K562 (cell line): Measurements from ENCODE around the gene MYH15. TPM values are rescaled to one million over a fixed set of nuclear protein-coding genes. Genes with fewer than 3 reads are reported as not detected.

Experiments
- ATAC-seq: fragments of 200-7000 bp; cut with Tn5 transposase; 3 replicates; pipeline ENCODE4 v1.9.1; 2020; ENCODE audit warnings: moderate library complexity
- BruUV-seq: library from RNA; stranded (reverse); fragments of 400-500 nt; replicated peaks from 2 replicates; lab custom pipeline; 2021; lab: Mats Ljungman, UMichigan
- CTCF ChIA-PET: fragments of 300-600 bp; formaldehyde crosslinking; extraction: SDS; loops from one replicate; lab custom pipeline; 2021; ENCODE audit warnings: low intra/inter-chr PET ratio; lab: Yijun Ruan, JAX
- POLR2A ChIA-PET: fragments of 300-600, 350-650 bp; sonication (Branson Sonifier 250); formaldehyde crosslinking; extraction: SDS; loops from one replicate; lab custom pipeline; 2021; ENCODE audit warnings: antibody characterized with exemption, inconsistent platforms; lab: Yijun Ruan, JAX
- DNase-seq, 4 experiments: peaks; one replicate each; pipeline versions ENCODE4 v3.0.0 to v3.0.0-alpha.2; 2011 to 2018; ENCODE audit warnings: low spot score in 3 of 4, mixed read lengths in 3 of 4; ENCODE audit errors: extremely low read depth in 1 of 4
- FAIRE-seq: peaks from 2 replicates; lab custom pipeline; 2011; peaks lifted over from hg19 to GRCh38; lab: Jason Lieb, UNC
- H2AFZ ChIP-seq: 2 replicates; pipeline ENCODE4 v1.6.0; 2011; ENCODE audit warnings: low read depth, low read length, control low read depth, inconsistent platforms
- H3K27ac ChIP-seq: fragments of 200-600 bp; 3 replicates; pipeline ENCODE4 v1.8.0; 2011; ENCODE audit warnings: low read depth, mild to moderate bottlenecking, control low read depth, inconsistent platforms, low read length, moderate library complexity, mixed read lengths; ENCODE audit errors: extremely low read depth
- H3K27me3 ChIP-seq, 2 experiments: fragments of 300-600 bp in 1 of 2; 2 replicates in 1 of 2; 3 replicates in 1 of 2; pipeline versions ENCODE4 v1.6.0 to v1.8.0; 2011; ENCODE audit warnings: inconsistent platforms in 2 of 2, low read length in 2 of 2, mild to moderate bottlenecking in 1 of 2, mixed read lengths in 1 of 2, moderate library complexity in 1 of 2; ENCODE audit not compliant: control insufficient read depth in 2 of 2, insufficient read depth in 2 of 2
- H3K36me3 ChIP-seq: fragments of 300-600 bp; 3 replicates; pipeline ENCODE4 v1.8.0; 2011; ENCODE audit warnings: mild to moderate bottlenecking, low read length, inconsistent platforms; ENCODE audit not compliant: control insufficient read depth, insufficient read depth
- H3K4me1 ChIP-seq, 2 experiments: fragments of 200-600 bp in 1 of 2; replicated peaks in 1 of 2; 2 replicates in 1 of 2; 3 replicates in 1 of 2; pipeline versions ENCODE4 v1.5.1 to v1.8.0; 2011; ENCODE audit warnings: inconsistent platforms in 2 of 2, low read length in 2 of 2, mild to moderate bottlenecking in 1 of 2, mixed read lengths in 1 of 2, moderate library complexity in 1 of 2; ENCODE audit not compliant: control insufficient read depth in 2 of 2, insufficient read depth in 2 of 2
- H3K4me2 ChIP-seq: 2 replicates; pipeline ENCODE4 v1.6.1; 2011; ENCODE audit warnings: low read length, control low read depth, inconsistent platforms, mixed read lengths; ENCODE audit not compliant: insufficient read depth
- H3K4me3 ChIP-seq: fragments of 200-600 bp; sonication (generic), shearing (Covaris generic); 2 replicates; pipeline ENCODE4 v1.5.1; 2016; ENCODE audit warnings: control low read depth, inconsistent platforms
- H3K79me2 ChIP-seq: fragments of 200-600 bp; 3 replicates; pipeline ENCODE4 v1.8.0; 2011; ENCODE audit warnings: low read length, inconsistent platforms; ENCODE audit not compliant: control insufficient read depth, insufficient read depth
- H3K9ac ChIP-seq, 2 experiments: 2 replicates each; pipeline versions ENCODE4 v1.6.0 to v1.6.1; 2011; ENCODE audit warnings: low read depth in 2 of 2, low read length in 2 of 2, control low read depth in 1 of 2, inconsistent platforms in 1 of 2, mild to moderate bottlenecking in 1 of 2, mixed read lengths in 1 of 2; ENCODE audit not compliant: insufficient read depth in 1 of 2
- H3K9me1 ChIP-seq: one replicate; pipeline ENCODE4 v1.6.0; 2011; ENCODE audit warnings: inconsistent platforms, mild to moderate bottlenecking, low read length, moderate library complexity; ENCODE audit not compliant: control insufficient read depth, insufficient read depth
- H3K9me3 ChIP-seq: replicated peaks from 2 replicates; pipeline ENCODE4 v1.5.1; 2011; ENCODE audit warnings: low read depth, low read length, inconsistent platforms; ENCODE audit not compliant: control insufficient read depth, insufficient read depth
- H4K20me1 ChIP-seq: replicated peaks from 2 replicates; pipeline ENCODE4 v1.6.1; 2011; ENCODE audit warnings: low read length, inconsistent platforms, mixed read lengths; ENCODE audit not compliant: control insufficient read depth, insufficient read depth
- BCL6 ChIP-seq: fragments of 250-450 bp; sonication (Bioruptor Pico); IDR thresholded peaks from 2 replicates; pipeline ENCODE4 v1.4.0; 2020
- HCFC1 ChIP-seq: IDR thresholded peaks from 2 replicates; pipeline ENCODE4 v1.6.1; 2012; ENCODE audit warnings: low read depth, low read length, improper control_type of control experiment
- MTA1 ChIP-seq: fragments of 450-650 bp; IDR thresholded peaks from 2 replicates; pipeline ENCODE4 v1.6.1; 2017; ENCODE audit warnings: borderline replicate concordance
- POU5F1 ChIP-seq: fragments of 150-350 bp; IDR thresholded peaks from 2 replicates; pipeline ENCODE4 v1.6.1; 2014; ENCODE audit warnings: borderline replicate concordance, low read length, low read depth, mild to moderate bottlenecking; ENCODE audit not compliant: partially characterized antibody
- PRDM10 ChIP-seq: fragments of 450-650 bp; IDR thresholded peaks from 2 replicates; pipeline ENCODE4 v1.6.1; 2018; ENCODE audit not compliant: partially characterized antibody
- SRSF3 ChIP-seq: fragments of 200-400 bp; formaldehyde crosslinking; IDR thresholded peaks from 2 replicates; pipeline ENCODE4 v1.6.1; 2016; ENCODE audit warnings: mild to moderate bottlenecking, low read length, moderate library complexity; ENCODE audit not compliant: insufficient read depth
- TGIF2 ChIP-seq: sonication (generic); formaldehyde crosslinking; IDR thresholded peaks from 2 replicates; pipeline ENCODE4 v1.8.1; 2022; ENCODE audit warnings: mild to moderate bottlenecking, missing genetic modification reagents, moderate library complexity
- ZNF184 ChIP-seq: sonication (generic); formaldehyde crosslinking; IDR thresholded peaks from 2 replicates; pipeline ENCODE4 v1.5.0; 2020; ENCODE audit warnings: missing genetic modification reagents
- ZNF347 ChIP-seq: fragments of 450-650 bp; formaldehyde crosslinking; IDR thresholded peaks from 2 replicates; pipeline ENCODE4 v1.4.0; 2020; ENCODE audit warnings: low read depth, mild to moderate bottlenecking, moderate library complexity
- ZNF507 ChIP-seq: conservative IDR thresholded peaks from 2 replicates; pipeline ENCODE4 v1.6.1; 2017; ENCODE audit warnings: missing genetic modification characterization, missing compliant biosample characterization
- ZNF75A ChIP-seq: fragments of 450-650 bp; formaldehyde crosslinking; IDR thresholded peaks from 2 replicates; pipeline ENCODE4 v1.4.0; 2020; ENCODE audit warnings: mild to moderate bottlenecking
- WGBS: fragments of 100-300 bp; shearing (Covaris generic); methylation state at CpG from one replicate; pipeline ENCODE4 v1.1.6; 2016; ENCODE audit warnings: low coverage, mixed read lengths; ENCODE audit not compliant: insufficient coverage; ENCODE audit errors: missing lambda C conversion rate; 5-methylcytosine and 5-hydroxymethylcytosine counted together
- in situ Hi-C: fragments of 300-500 bp; cut with MboI; formaldehyde crosslinking; loops from 4 replicates; pipeline ENCODE4 v1.15.0; 2018; ENCODE audit warnings: inconsistent platforms, mixed read lengths
- intact Hi-C: fragments of 100-400 bp; cut with micrococcal nuclease; formaldehyde crosslinking; loops from 2 replicates; pipeline ENCODE4 v1.14.2; 2022
- polyA plus RNA-seq, 8 experiments: library from polyadenylated mRNA; depleted of rRNA in 4 of 8; stranded (reverse) in 5 of 8; unstranded in 3 of 8; fragments of >200 nt; fragmentation: Nextera tagmentation in 2 of 8; fragmentation: Illumina TruSeq in 1 of 8; extraction: Ambion mirVana in 2 of 8; extraction: Trizol in 1 of 8; gene quantifications; 2 replicates each; pipeline versions ENCODE4 v1.2.1 to v1.2.3, GENCODE V29; 2011 to 2014; ENCODE audit warnings: inconsistent platforms in 1 of 8, missing spikeins in 1 of 8
- total RNA-seq, 7 experiments: library from RNA; depleted of rRNA in 6 of 7; stranded (reverse); fragments of >200 nt in 6 of 7; fragmentation: Illumina TruSeq in 2 of 7; extraction: Trizol in 2 of 7; gene quantifications; 2 replicates each; pipeline versions ENCODE4 v1.2.1 to v1.2.3, GENCODE V29; 2011 to 2021; ENCODE audit warnings: low replicate concordance in 1 of 7

Gene MYH15
- total and polyA plus RNA-seq, 9 of the 15 experiments (the other 6 are each of a cell fraction or from before 2014, with no cell fraction given) = 0.03 to 0.29 (median 0.12) TPM

GRCh38 chr3:108398510-108398909 lies 111.9 kb downstream of the MYH15 start (continued):
- no peak for TF ChIP-seq PRDM10
- no peak for TF ChIP-seq MTA1

- POLR2A ChIA-PET = interaction anchor here (0.9 kb wide), 1 partner anchor 9 kb away, joined by 3 read pairs; no protein-coding TSS in a partner anchor
- intact Hi-C loops = no loop called here
These were observed 114.1 kb downstream of the MYH15 start for GRCh38 chr3:108396336-108396735.

More at GRCh38 chr3:108396336-108396735, 114.1 kb downstream of the MYH15 start:
- BruUV-seq = no TSS peak
- CTCF ChIA-PET = no interaction called here
- H3K4me2 ChIP-seq = no peak overlapping the region
- H2AFZ ChIP-seq = no peak overlapping the region
- TF ChIP-seq ZNF507 (tag) (no peak), ZNF347 (CRISPR knock-in tag) (no peak), POU5F1 (no peak), TGIF2 (no peak), HCFC1 (no peak), SRSF3 (no peak), ZNF184 (CRISPR knock-in tag) (no peak), ZNF75A (CRISPR knock-in tag) (no peak), BCL6 (CRISPR knock-in tag) (no peak)
- TF ChIP-seq, all 486 proteins: peak for 0
- H3K9ac ChIP-seq = no peak overlapping the region
- H3K4me3 ChIP-seq = no peak overlapping the region
- FAIRE-seq = no peak
- no peaks in the 10 kb centered on the region for H3K9me3 ChIP-seq
- H3K9me1 ChIP-seq = no peaks in the 10 kb centered on the region
- H3K79me2 ChIP-seq = no peaks in the 10 kb centered on the region
- DNase-seq = no peak
- 0% methylated on average over 1 of the region's 1 CpG for WGBS
- in situ Hi-C loops = no loop called here
- H3K4me1 ChIP-seq = no peaks in the 10 kb centered on the region
- no peak overlapping the region for H3K27ac ChIP-seq
- no peaks in the 10 kb centered on the region for H4K20me1 ChIP-seq
- no peaks in the 10 kb centered on the region; a peak in 1 of 5 replicates for H3K27me3 ChIP-seq
- no peaks in the 10 kb centered on the region for H3K36me3 ChIP-seq
- ATAC-seq = no peak
